Measurements from ENCODE around the gene EDN1.

The EDN1 gene

GRCh38 chr6:12270551-12271230 lies 19.5 kb upstream of the EDN1 start:
- H3K27ac ChIP-seq: no peak overlapping the region
- no peaks in the 10 kb centered on the region for H3K36me3 ChIP-seq
- no peak for TF ChIP-seq CTCF (IDR thresholded peaks at IDR 0.05)
- H3K27me3 ChIP-seq: no peaks in the 10 kb centered on the region
- H3K4me1 ChIP-seq: no peaks in the 10 kb centered on the region
- intact Hi-C loops (cut with DNase I; ENCODE audit: low total_unique reads): no loop called here
- H3K4me3 ChIP-seq: no peak overlapping the region
- DNase-seq: no peak
- peaks cover 0 to 10% (median 0%) of the 10 kb centered on the region in 3 donors for H3K9me3 ChIP-seq

GRCh38 chr6:12271594-12271993 lies 18.6 kb upstream of the EDN1 start:
- Histone ChIP-seq H3K27me3 (no peaks in the 10 kb centered on the region), H3K4me3 (no peak overlapping the region), H3K4me1 (no peaks in the 10 kb centered on the region), H3K9me3 (peaks cover 0 to 10% (median 0%) of the 10 kb centered on the region in 3 donors), H3K27ac (no peak overlapping the region), H3K36me3 (no peaks in the 10 kb centered on the region)
- no peak for DNase-seq
- no peak for TF ChIP-seq CTCF (IDR thresholded peaks at IDR 0.05)
- intact Hi-C loops (cut with DNase I; ENCODE audit: low total_unique reads): no loop called here

- Histone ChIP-seq H3K36me3 (no peaks in the 10 kb centered on the region), H3K27ac (no peak overlapping the region), H3K9me3 (peaks cover 0 to 10% (median 0%) of the 10 kb centered on the region in 3 donors), H3K4me3 (no peak overlapping the region), H3K4me1 (no peaks in the 10 kb centered on the region), H3K27me3 (no peaks in the 10 kb centered on the region)
- intact Hi-C loops (cut with DNase I; ENCODE audit: low total_unique reads): no loop called here
- no peak for TF ChIP-seq CTCF (IDR thresholded peaks at IDR 0.05)
- no peak for DNase-seq
Measured at GRCh38 chr6:12271997-12272396, 18.2 kb upstream of the EDN1 start.

GRCh38 chr6:12275107-12275506 lies 15.1 kb upstream of the EDN1 start:
- DNase-seq: no peak
- H3K4me3 ChIP-seq: no peak overlapping the region
- H3K4me1 ChIP-seq: no peaks in the 10 kb centered on the region
- intact Hi-C loops (cut with DNase I; ENCODE audit: low total_unique reads): no loop called here
- no peaks in the 10 kb centered on the region for H3K27me3 ChIP-seq
- no peak for TF ChIP-seq CTCF (IDR thresholded peaks at IDR 0.05)
- peaks cover 0 to 10% (median 0%) of the 10 kb centered on the region in 3 donors for H3K9me3 ChIP-seq
- H3K27ac ChIP-seq: no peak overlapping the region
- no peaks in the 10 kb centered on the region for H3K36me3 ChIP-seq

- intact Hi-C loops (cut with DNase I; ENCODE audit: low total_unique reads): no loop called here
- peaks cover 0 to 3% (median 0%) of the 10 kb centered on the region in 3 donors for H3K9me3 ChIP-seq
- no peak for TF ChIP-seq CTCF (IDR thresholded peaks at IDR 0.05)
- no peaks in the 10 kb centered on the region for H3K36me3 ChIP-seq
- no peak overlapping the region for H3K27ac ChIP-seq
- no peak for DNase-seq
- H3K4me3 ChIP-seq: no peak overlapping the region
- H3K27me3 ChIP-seq: no peaks in the 10 kb centered on the region
- peaks cover 0 to 8% (median 0%) of the 10 kb centered on the region in 4 donors for H3K4me1 ChIP-seq
Measured at GRCh38 chr6:12276930-12277315, 13.2 kb upstream of the EDN1 start.
